Measurements from ENCODE around the gene SCRN1.

Gene SCRN1

GRCh38 chr7:30003098-30003497, 13.5 kb upstream of the SCRN1 start:
- DNase-seq (ENCODE audit: low read depth in 2 of 2): no peak

GRCh38 chr7:30001998-30002397, 12.4 kb upstream of the SCRN1 start:
- DNase-seq (ENCODE audit: low read depth in 2 of 2): no peak

- DNase-seq (ENCODE audit: low read depth in 2 of 2): no peak
Observed at GRCh38 chr7:29998489-29998888, 8.9 kb upstream of the SCRN1 start.

- DNase-seq (ENCODE audit: low read depth in 2 of 2): no peak
Observed at GRCh38 chr7:29996321-29996720, 6.7 kb upstream of the SCRN1 start.

- no peak for DNase-seq (ENCODE audit: low read depth in 2 of 2)
Observed at GRCh38 chr7:29995652-29996051, 6.1 kb upstream of the SCRN1 start.

- DNase-seq (ENCODE audit: low read depth in 2 of 2): no peak
Observed at GRCh38 chr7:29993140-29993539, 3.5 kb upstream of the SCRN1 start.

GRCh38 chr7:29991937-29992336, 2.3 kb upstream of the SCRN1 start:
- DNase-seq (ENCODE audit: low read depth in 2 of 2): no peak

DNA sequence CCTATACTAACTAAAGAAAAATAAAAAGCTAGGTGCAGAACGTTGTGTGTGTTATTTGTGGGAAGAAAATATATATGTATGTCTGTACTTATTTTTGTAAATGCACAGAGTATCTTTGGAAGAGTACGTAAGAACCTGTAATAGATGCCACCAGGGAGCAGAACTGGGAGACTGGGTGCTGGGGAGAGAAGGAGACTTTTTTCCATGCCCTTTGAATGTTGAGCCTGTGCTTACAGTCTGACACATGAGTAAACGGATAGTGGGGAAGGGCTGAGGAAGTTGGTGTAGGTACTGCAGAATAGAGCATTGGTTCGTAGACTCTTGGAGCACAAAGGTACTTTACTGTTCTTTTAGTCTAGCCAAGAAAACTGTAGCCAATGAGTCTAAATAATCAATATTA, 1.3 kb upstream of the SCRN1 start:
- no peak for DNase-seq (ENCODE audit: low read depth in 2 of 2)

- no peak for DNase-seq (ENCODE audit: low read depth in 2 of 2)
Observed at GRCh38 chr7:29988424-29989256, 961 bp downstream of the SCRN1 start.

- DNase-seq (ENCODE audit: low read depth in 2 of 2): no peak
Observed at GRCh38 chr7:29987811-29988317, 1.7 kb downstream of the SCRN1 start.

DNA sequence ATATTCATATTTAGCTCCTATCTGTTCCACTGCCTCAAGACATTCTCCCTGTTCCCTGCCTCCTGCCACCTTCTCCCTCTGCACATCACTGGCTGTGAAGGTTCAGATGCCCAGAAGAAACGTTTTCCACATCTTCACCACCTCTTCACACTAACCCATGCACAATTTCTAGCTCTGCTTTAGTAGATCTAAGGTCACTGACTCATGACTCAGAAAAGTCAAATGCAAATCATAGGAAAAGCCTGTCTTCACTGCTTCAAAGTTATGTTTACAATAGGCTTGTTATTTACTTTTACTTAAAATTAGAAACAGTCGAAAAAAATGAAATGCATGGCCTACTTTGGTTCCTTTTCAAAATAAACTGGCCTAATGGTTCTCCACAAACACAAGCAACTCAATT, 2.5 kb downstream of the SCRN1 start:
- no peak for DNase-seq (ENCODE audit: low read depth in 2 of 2)

- no peak for DNase-seq (ENCODE audit: low read depth in 2 of 2)
Observed at GRCh38 chr7:29980151-29980550, 9.4 kb downstream of the SCRN1 start.

- DNase-seq (ENCODE audit: low read depth in 2 of 2): no peak
Observed at GRCh38 chr7:29977886-29978651, 11.5 kb downstream of the SCRN1 start.

- no peak for DNase-seq (ENCODE audit: low read depth in 2 of 2)
Observed at GRCh38 chr7:29976673-29977415, 12.8 kb downstream of the SCRN1 start.

DNA sequence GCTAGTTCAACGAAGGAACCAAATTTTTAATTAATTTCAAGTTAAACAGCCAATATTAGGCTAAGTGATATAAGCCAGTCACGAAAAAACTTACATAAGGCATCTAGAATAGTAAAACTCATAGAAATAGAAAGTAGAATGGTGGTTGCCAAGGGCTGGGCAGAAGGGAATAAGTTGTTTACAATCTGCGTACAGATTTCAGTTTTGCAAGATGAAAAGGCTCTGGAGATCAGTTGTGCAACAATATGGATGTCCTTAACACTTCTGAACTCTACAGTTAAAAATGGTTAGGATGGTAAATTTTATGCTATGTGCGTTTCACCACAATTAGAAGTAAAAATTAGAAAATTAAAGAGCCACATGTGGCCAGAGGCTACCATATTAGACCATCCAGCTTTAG, 13.3 kb downstream of the SCRN1 start:
- no peak for DNase-seq (ENCODE audit: low read depth in 2 of 2)

- no peak for DNase-seq (ENCODE audit: low read depth in 2 of 2)
Observed at GRCh38 chr7:29975561-29975960, 14.0 kb downstream of the SCRN1 start.

DNA sequence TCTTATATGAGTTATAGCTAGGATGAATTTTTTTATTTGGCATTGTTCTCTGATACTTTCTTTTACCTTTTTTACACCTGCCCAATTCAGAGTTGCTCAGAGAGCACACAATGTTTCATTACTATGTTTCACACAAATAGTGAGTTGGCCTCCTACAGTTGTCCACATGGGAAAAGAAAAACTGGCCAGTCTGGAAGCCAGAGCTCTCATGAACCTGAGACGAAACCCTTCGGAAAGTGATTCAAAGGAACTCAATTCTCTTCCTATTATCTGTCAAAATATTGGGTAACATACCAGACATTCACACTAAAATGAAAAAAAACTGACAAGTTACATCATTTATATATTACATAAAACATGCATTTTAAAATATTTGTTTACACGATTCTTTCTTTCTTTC, 15.3 kb downstream of the SCRN1 start:
- DNase-seq (ENCODE audit: low read depth in 2 of 2): no peak

- no peak for DNase-seq (ENCODE audit: low read depth in 2 of 2)
Observed at GRCh38 chr7:29972315-29972669, 17.3 kb downstream of the SCRN1 start.

DNA sequence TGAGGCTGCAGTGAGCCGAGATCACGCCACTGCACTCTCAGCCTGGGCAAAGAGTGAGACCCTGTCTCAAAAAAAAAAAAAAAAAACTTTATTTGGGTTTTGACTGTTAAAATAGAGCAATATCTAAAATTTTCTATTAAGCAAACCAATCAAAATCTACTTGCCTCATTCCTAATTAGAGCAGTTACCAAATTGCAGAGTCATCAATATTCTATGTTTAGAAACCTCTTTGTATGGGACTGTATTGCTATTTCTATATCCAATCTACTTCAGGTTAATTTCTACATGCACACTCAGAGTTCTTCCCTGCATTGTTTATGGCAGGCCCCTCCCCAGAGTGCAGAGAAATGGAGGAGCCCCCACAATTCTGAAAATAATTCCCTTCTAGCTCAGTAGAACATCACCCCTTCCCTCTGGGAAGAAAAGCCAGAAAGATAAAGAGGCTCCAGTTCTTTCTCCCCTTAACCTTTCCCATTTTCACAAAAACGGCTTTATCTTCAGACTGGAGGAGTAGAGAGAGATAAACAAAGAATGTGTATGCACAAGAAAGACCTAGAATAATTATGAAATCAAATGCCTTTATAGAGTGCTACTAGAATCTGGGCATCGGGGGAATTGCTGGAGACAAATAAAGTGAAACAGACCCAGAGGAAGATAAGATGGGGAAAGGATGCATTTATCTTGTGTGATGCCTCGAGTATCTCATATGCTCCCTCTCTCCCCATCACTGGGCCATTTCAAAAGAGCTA, 17.9 kb downstream of the SCRN1 start:
- no peak for DNase-seq (ENCODE audit: low read depth in 2 of 2)

DNA sequence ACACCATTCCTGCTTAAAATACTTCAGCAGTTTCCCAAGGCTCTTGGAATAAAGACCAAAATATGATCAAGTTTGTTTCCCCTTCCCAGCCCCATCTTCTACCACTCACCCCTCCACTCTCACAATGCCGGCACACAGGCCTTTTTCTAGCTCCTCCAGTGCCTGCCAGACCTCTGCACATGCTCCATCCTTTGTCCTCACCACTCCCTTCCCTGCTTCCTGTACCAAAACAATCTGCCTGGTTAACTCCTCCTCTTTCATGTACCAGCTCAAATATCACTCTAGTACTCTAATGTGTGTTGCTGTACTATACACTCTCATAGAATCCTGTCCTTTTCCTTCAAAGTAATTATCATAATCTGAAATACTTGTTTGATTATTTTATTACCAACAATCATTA, 19.4 kb downstream of the SCRN1 start:
- DNase-seq (ENCODE audit: low read depth in 2 of 2): no peak

DNA sequence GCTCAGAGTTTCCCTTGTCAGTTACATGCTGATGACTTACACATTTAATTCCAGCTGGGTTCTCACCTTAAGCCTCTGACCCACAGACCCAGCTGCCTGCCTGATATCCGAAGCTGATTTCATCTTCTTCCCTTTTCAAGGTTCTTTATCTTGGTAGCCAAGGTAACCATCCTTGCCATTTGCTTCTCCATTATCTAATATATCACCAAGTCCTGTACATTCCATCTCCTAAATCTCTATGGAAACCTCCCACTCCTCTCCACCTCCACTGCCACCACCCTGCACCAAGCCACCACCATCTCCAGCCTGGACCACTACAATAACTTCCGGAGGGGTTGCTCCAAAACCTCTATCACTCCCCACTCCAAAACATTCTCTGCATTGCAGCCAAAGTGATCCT, 19.9 kb downstream of the SCRN1 start:
- no peak for DNase-seq (ENCODE audit: low read depth in 2 of 2)
